ENCODE data around the gene GUSB. TPM values are rescaled to one million over a fixed set of nuclear protein-coding genes. Genes with fewer than 3 reads are reported as not detected.
"Not testable (repeated sequence)": the region's sequence is repeated elsewhere in the genome, so short reads cannot be mapped to it uniquely, and the experiment has no call there.

The GUSB gene
- 10 to 100 TPM; 46.1 to 93.0 (median 62.8) TPM for total RNA-seq
- polyA plus RNA-seq: 10 to 100 TPM; 41.4 to 79.4 (median 60.8) TPM
- long read RNA-seq, donor 1, transcript GUSB-201 (12 exons, 2,300 nt): major isoform, 10 of 50 reads
- long read RNA-seq, donor 1, partial matches to known transcripts: 39 of 50 reads
- long read RNA-seq, donor 1, other reads (novel, unspliced or antisense): 0 of 50 reads
- long read RNA-seq, donor 2, partial matches to known transcripts: 42 of 45 reads
- long read RNA-seq, donor 2, other reads (novel, unspliced or antisense): 0 of 45 reads

DNA sequence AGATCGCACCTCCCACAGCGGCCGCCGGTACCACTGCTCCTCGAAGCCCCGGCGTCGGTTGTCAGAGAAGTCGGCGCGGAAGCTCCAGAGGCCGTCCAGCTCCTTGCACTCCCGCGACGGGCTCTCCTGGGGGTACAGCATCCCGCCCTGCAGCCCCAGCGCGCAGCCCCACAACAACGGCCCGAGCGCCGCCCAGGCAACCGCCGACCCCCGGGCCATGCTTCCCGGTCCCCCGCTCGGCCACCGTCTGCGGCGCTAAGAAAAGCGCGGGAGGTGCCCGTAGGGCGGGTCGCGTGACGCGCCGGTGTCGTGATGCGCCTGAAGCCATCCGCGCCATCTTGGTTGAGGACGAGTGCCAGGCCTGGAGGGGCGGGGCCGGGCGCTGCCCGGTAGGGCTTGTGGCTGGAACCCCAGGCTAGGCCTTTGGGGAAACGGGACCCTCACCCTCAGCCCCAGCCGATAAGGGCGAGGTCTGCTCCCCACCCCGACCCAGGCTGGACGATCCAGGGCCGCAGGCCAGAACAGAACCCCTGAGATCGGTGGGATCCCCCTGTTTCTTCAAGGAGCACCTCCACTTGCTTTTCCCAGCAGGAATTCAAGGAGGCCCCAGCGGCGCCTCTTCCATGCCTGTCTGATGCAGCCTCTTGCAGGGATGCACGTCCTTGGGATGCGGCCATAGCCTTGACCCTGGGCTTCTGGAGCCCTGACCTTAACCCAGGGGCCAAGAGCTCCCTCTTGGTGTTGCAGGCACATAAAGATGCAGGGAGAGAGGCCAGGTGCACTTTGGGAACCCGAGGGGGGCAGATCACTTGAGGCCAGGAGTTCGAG, at the start of gene GUSB:
GUSB (minus strand) TSS at position 249 of the 828 bp plus-strand sequence; CDS start at position 219, 30 bp downstream.
- peak; percentile 99 for DNase-seq
- peak within 1 kb of the TSS; percentile 80 to 91 (median 88) for H3K27ac ChIP-seq
- peaks cover 7 to 39% (median 27%) of the 10 kb centered on the region in 6 donors for H3K4me1 ChIP-seq
- intact Hi-C loops (cut with DNase I; ENCODE audit: low total_unique reads): no loop called here
- peaks cover 0 to 32% (median 19%) of the 10 kb centered on the region in 6 donors for H3K36me3 ChIP-seq
- peak within 1 kb of the TSS; percentile 73 to 99 (median 95) for H3K4me3 ChIP-seq
- WGBS, 5 donors: 5 to 21% (median 6%) methylated on average over 16 to 62 of the region's 62 CpGs
- no peaks in the 10 kb centered on the region for H3K9me3 ChIP-seq
- H3K27me3 ChIP-seq (replicated peaks in 1 of 7): no peaks in the 10 kb centered on the region
- peak; percentile 95 to 98 (median 97) for TF ChIP-seq POLR2AphosphoS5 (IDR thresholded peaks at IDR 0.05)
- peak in 2 of 3 donors; percentile 64 to 77 for TF ChIP-seq POLR2A (IDR thresholded peaks at IDR 0.05)
- TF ChIP-seq, protein P1, sequence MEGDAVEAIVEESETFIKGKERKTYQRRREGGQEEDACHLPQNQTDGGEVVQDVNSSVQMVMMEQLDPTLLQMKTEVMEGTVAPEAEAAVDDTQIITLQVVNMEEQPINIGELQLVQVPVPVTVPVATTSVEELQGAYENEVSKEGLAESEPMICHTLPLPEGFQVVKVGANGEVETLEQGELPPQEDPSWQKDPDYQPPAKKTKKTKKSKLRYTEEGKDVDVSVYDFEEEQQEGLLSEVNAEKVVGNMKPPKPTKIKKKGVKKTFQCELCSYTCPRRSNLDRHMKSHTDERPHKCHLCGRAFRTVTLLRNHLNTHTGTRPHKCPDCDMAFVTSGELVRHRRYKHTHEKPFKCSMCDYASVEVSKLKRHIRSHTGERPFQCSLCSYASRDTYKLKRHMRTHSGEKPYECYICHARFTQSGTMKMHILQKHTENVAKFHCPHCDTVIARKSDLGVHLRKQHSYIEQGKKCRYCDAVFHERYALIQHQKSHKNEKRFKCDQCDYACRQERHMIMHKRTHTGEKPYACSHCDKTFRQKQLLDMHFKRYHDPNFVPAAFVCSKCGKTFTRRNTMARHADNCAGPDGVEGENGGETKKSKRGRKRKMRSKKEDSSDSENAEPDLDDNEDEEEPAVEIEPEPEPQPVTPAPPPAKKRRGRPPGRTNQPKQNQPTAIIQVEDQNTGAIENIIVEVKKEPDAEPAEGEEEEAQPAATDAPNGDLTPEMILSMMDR (IDR thresholded peaks at IDR 0.05 in 8 of 11, conservative IDR thresholded peaks at IDR 0.05 in 3 of 11): peak in 4 of 11 experiments; percentile 4 to 22 (median 18)

- peaks cover 0 to 11% (median 4%) of the 10 kb centered on the region in 6 donors for H3K4me1 ChIP-seq
- 53 to 73% (median 61%) methylated on average over 3 of the region's 3 CpGs for WGBS, 5 donors
- intact Hi-C loops (cut with DNase I; ENCODE audit: low total_unique reads); H3K36me3 ChIP-seq; H3K27me3 ChIP-seq (replicated peaks in 1 of 7); H3K27ac ChIP-seq; H3K9me3 ChIP-seq; DNase-seq; H3K4me3 ChIP-seq: not testable (repeated sequence)
Measured at GRCh38 chr7:66028342-66028741, 46.3 kb upstream of the GUSB start.

DNA sequence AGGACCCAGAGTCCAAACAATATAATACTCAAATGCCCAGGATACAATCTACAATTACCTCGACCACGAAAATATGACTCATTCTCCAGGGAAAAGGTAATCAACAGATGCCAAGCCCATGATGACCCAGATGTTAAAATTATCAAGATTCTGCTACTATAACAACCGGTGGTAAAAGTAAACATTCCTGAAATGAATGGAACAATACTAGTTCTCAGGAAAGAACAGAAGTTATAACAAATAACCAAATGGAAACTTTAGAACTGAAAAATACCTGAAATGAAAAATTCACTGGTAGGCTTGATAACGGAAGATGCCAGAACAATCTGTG, 34.1 kb upstream of the GUSB start:
- intact Hi-C loops (cut with DNase I; ENCODE audit: low total_unique reads): no loop called here
- Histone ChIP-seq H3K27ac (no peak overlapping the region), H3K27me3 (replicated peaks in 1 of 7) (no peaks in the 10 kb centered on the region), H3K36me3 (no peaks in the 10 kb centered on the region), H3K9me3 (no peaks in the 10 kb centered on the region), H3K4me3 (no peak overlapping the region), H3K4me1 (no peaks in the 10 kb centered on the region)
- no peak for DNase-seq
- no peak for TF ChIP-seq POLR2A (IDR thresholded peaks at IDR 0.05)
- TF ChIP-seq, protein P1 (IDR thresholded peaks at IDR 0.05 in 8 of 11, conservative IDR thresholded peaks at IDR 0.05 in 3 of 11): no peak
- TF ChIP-seq POLR2AphosphoS5 (IDR thresholded peaks at IDR 0.05): no peak
- 53 to 81% (median 73%) methylated on average over 4 of the region's 4 CpGs for WGBS, 5 donors

GRCh38 chr7:66015440-66016130, 33.6 kb upstream of the GUSB start:
- no peak overlapping the region for H3K4me3 ChIP-seq
- no peak for DNase-seq
- H3K9me3 ChIP-seq: no peaks in the 10 kb centered on the region
- H3K27me3 ChIP-seq (replicated peaks in 1 of 7): no peaks in the 10 kb centered on the region
- intact Hi-C loops (cut with DNase I; ENCODE audit: low total_unique reads): no loop called here
- H3K36me3 ChIP-seq: no peaks in the 10 kb centered on the region
- WGBS, 5 donors: 62 to 88% (median 86%) methylated on average over 8 of the region's 8 CpGs
- no peaks in the 10 kb centered on the region for H3K4me1 ChIP-seq
- no peak overlapping the region for H3K27ac ChIP-seq
- TF ChIP-seq, protein P1 (IDR thresholded peaks at IDR 0.05 in 8 of 11, conservative IDR thresholded peaks at IDR 0.05 in 3 of 11): no peak
- TF ChIP-seq POLR2A (IDR thresholded peaks at IDR 0.05) (no peak), POLR2AphosphoS5 (IDR thresholded peaks at IDR 0.05) (no peak)
